Measurements from ENCODE around the gene WDR49. TPM values are rescaled to one million over a fixed set of nuclear protein-coding genes. Genes with fewer than 3 reads are reported as not detected.
"Not testable (repeated sequence)": the region's sequence is repeated elsewhere in the genome, so short reads cannot be mapped to it uniquely, and the experiment has no call there.

Gene WDR49
- total RNA-seq, 2 experiments from 2014 or later = 0.40 to 0.47 TPM

- Mint-ChIP-seq H3K4me1 (no peaks in the 10 kb centered on the region), H3K27ac (no peak overlapping the region), H3K27me3 (peaks cover 6% of the 10 kb centered on the region), H3K9me3 (no peaks in the 10 kb centered on the region), H3K4me3 (no peak overlapping the region), H3K36me3 (ENCODE audit: low read depth) (no peaks in the 10 kb centered on the region)
- DNase-seq = no peak
- CTCF ChIA-PET = no interaction called here
- POLR2A ChIA-PET = no interaction called here
Measured at GRCh38 chr3:167662919-167663400, 9.2 kb upstream of the WDR49 start.

GRCh38 chr3:167657684-167658225 lies 4.0 kb upstream of the WDR49 start:
- peaks cover 3% of the 10 kb centered on the region for H3K27me3 Mint-ChIP-seq
- ChIA-PET CTCF (no interaction called here), POLR2A (no interaction called here)
- H3K9me3 Mint-ChIP-seq = no peaks in the 10 kb centered on the region
- no peak overlapping the region for H3K27ac Mint-ChIP-seq
- no peak overlapping the region for H3K4me3 Mint-ChIP-seq
- H3K4me1 Mint-ChIP-seq = peaks cover 2% of the 10 kb centered on the region
- H3K36me3 Mint-ChIP-seq (ENCODE audit: low read depth) = no peaks in the 10 kb centered on the region
- no peak for DNase-seq

GRCh38 chr3:167656821-167657220 lies 3.1 kb upstream of the WDR49 start:
- no peak for DNase-seq
- POLR2A ChIA-PET = no interaction called here
- no peak overlapping the region for H3K4me3 Mint-ChIP-seq
- CTCF ChIA-PET = no interaction called here
- H3K9me3 Mint-ChIP-seq = no peaks in the 10 kb centered on the region
- no peak overlapping the region for H3K27ac Mint-ChIP-seq
- no peaks in the 10 kb centered on the region for H3K36me3 Mint-ChIP-seq (ENCODE audit: low read depth)
- peaks cover 3% of the 10 kb centered on the region for H3K27me3 Mint-ChIP-seq
- H3K4me1 Mint-ChIP-seq = peaks cover 2% of the 10 kb centered on the region

- Mint-ChIP-seq H3K36me3 (ENCODE audit: low read depth) (no peaks in the 10 kb centered on the region), H3K4me3 (no peak overlapping the region), H3K27ac (no peak overlapping the region), H3K4me1 (peaks cover 4% of the 10 kb centered on the region), H3K9me3 (no peaks in the 10 kb centered on the region), H3K27me3 (no peaks in the 10 kb centered on the region)
- no peak for DNase-seq
- ChIA-PET CTCF (no interaction called here), POLR2A (no interaction called here)
Measured at GRCh38 chr3:167653155-167653554, 587 bp downstream of the WDR49 start.

DNA sequence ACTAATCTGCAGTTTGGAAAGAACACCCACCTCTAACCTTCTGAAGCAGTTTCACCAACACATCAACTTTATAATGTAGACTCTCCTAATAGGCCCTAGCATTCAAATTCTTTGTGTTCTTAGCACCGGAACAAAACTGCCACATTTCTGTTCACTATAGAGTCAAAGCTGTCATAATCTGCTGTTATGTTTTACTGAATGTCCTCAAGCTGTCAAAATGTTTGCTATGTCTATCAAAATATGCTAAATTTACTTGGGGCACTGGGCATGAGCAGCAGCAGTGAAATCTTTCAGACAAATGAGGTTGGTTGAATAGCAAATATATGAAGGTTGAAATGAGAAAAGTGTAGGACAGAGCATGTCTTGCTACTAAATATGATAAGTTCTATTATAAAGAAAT lies 1.9 kb downstream of the WDR49 start:
- DNase-seq = no peak
- Mint-ChIP-seq H3K36me3 (ENCODE audit: low read depth) (no peaks in the 10 kb centered on the region), H3K9me3 (no peaks in the 10 kb centered on the region), H3K27ac (no peak overlapping the region), H3K27me3 (no peaks in the 10 kb centered on the region), H3K4me1 (peaks cover 4% of the 10 kb centered on the region), H3K4me3 (no peak overlapping the region)
- ChIA-PET POLR2A (no interaction called here), CTCF (no interaction called here)

GRCh38 chr3:167650459-167650858 lies 3.3 kb downstream of the WDR49 start:
- CTCF ChIA-PET = no interaction called here
- no peak for DNase-seq
- Mint-ChIP-seq H3K27ac (no peak overlapping the region), H3K9me3 (peaks cover 4% of the 10 kb centered on the region), H3K36me3 (ENCODE audit: low read depth) (no peaks in the 10 kb centered on the region), H3K4me3 (no peak overlapping the region), H3K27me3 (no peaks in the 10 kb centered on the region), H3K4me1 (peaks cover 4% of the 10 kb centered on the region)
- POLR2A ChIA-PET = no interaction called here

DNA sequence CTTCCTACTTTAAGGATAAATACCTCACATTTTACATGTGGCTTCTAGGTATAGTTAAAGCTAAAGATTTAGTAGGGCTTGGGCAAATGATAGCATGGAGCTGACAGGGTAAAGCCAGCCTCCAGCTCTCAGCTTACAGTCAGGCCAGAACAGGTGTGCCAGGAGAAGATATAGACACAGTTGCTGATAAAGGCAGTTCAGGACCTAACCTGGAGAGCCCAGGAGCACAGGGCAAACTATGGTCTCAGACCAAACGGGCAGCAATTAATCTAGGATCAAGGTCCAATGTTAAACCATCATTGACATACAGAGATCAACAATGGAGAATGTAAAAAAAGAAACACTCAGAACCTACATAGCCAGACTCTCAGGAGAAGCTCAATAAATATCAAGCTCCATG lies 4.0 kb downstream of the WDR49 start:
- POLR2A ChIA-PET = interaction anchor here (0.7 kb wide), 1 partner anchor 1234 kb away, joined by 3 read pairs; no protein-coding TSS in a partner anchor
- H3K27me3 Mint-ChIP-seq = no peaks in the 10 kb centered on the region
- CTCF ChIA-PET = no interaction called here
- H3K27ac Mint-ChIP-seq = no peak overlapping the region
- H3K4me1 Mint-ChIP-seq = peaks cover 4% of the 10 kb centered on the region
- H3K9me3 Mint-ChIP-seq = peaks cover 4% of the 10 kb centered on the region
- no peak for DNase-seq
- H3K4me3 Mint-ChIP-seq = no peak overlapping the region
- no peaks in the 10 kb centered on the region for H3K36me3 Mint-ChIP-seq (ENCODE audit: low read depth)

DNA sequence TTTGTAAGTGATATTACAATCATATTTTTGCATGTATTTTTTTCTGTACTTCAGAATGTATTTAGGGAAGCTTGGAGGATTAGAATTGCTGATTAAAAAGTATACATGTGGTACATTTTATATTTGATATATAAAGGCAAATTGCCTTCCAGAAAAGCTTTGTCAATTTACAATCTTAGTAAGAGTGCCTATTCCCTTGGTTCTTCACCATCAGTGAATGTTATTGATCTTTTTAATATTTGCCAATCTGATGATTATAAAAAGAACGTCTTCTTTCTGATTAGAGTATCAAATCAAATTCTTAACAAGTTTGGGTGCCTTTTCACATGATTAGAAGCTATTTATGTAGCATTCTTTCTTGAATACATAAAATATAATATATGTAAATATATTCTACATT lies 9.1 kb downstream of the WDR49 start:
- no peaks in the 10 kb centered on the region for H3K4me1 Mint-ChIP-seq
- ChIA-PET POLR2A (no interaction called here), CTCF (no interaction called here)
- H3K27ac Mint-ChIP-seq = no peak overlapping the region
- H3K36me3 Mint-ChIP-seq (ENCODE audit: low read depth) = no peaks in the 10 kb centered on the region
- H3K9me3 Mint-ChIP-seq = peaks cover 4% of the 10 kb centered on the region
- H3K4me3 Mint-ChIP-seq = no peak overlapping the region
- H3K27me3 Mint-ChIP-seq = no peaks in the 10 kb centered on the region
- no peak for DNase-seq

DNA sequence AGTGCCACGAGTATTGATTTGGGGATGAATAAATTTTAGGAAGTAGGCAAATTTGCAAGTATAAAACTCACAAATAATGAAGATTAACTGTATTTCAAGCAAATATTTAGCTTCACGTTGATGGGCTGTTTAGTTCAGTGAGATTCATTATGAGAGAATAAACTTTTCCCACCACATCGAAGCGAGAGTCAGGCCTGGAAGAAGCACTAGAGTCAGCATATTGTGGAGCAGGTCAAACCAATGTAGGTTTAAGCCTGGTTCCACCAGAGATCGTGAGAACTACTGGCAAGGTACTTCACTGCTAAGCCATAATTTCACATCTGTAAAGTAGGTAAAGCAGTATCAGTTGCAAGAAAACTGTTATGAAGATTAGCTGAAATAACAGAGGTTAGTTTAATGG lies 22.3 kb downstream of the WDR49 start:
- H3K27me3 Mint-ChIP-seq = no peaks in the 10 kb centered on the region
- no peaks in the 10 kb centered on the region for H3K9me3 Mint-ChIP-seq
- H3K4me3 Mint-ChIP-seq = no peak overlapping the region
- H3K36me3 Mint-ChIP-seq (ENCODE audit: low read depth) = no peaks in the 10 kb centered on the region
- no peak overlapping the region for H3K27ac Mint-ChIP-seq
- ChIA-PET CTCF (no interaction called here), POLR2A (no interaction called here)
- no peaks in the 10 kb centered on the region for H3K4me1 Mint-ChIP-seq
- no peak for DNase-seq

DNA sequence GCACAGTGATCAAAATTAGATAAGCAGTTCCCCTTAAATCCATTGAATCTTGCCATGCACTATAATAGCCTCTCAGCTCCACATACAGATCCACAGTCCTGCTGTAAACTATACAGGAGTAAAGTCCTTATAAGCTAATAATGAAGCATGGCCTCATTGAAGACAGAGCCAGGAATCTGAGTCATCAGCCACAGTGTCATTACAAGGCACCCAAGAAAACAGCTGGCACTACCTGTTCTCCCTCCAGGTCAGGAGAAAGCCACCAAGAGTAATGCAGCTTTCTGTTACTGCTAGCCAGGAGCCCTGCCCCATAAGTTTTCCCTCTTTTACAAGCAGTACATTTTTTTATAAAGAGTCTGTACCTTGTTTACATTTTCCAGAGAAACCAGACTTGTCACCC lies 27.3 kb downstream of the WDR49 start:
- CTCF ChIA-PET = no interaction called here
- DNase-seq = no peak
- no peaks in the 10 kb centered on the region for H3K4me1 Mint-ChIP-seq
- H3K4me3 Mint-ChIP-seq = no peak overlapping the region
- POLR2A ChIA-PET = no interaction called here
- no peak overlapping the region for H3K27ac Mint-ChIP-seq
- no peaks in the 10 kb centered on the region for H3K36me3 Mint-ChIP-seq (ENCODE audit: low read depth)
- peaks cover 5% of the 10 kb centered on the region for H3K27me3 Mint-ChIP-seq
- no peaks in the 10 kb centered on the region for H3K9me3 Mint-ChIP-seq

DNA sequence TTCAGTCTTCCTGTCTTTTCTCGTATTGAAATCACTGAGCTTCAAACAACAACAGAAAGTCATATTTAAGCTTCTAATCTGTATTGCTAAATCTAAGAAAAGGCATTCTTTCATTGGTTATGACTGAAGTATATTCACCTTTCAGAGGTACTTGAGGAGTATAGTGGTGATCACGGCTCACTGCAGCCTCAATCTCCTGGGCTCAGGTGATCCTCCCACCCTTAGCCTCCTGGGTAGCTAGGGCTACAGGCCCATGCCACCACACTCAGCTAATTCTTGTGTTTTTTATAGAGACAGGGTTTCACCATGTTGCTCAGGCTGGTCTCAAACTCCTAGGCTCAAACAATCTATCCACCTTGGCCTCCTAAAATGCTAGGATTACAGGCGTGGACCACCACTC lies 38.7 kb downstream of the WDR49 start:
- Mint-ChIP-seq H3K4me3 (no peak overlapping the region), H3K27ac (no peak overlapping the region), H3K9me3 (no peaks in the 10 kb centered on the region), H3K4me1 (no peaks in the 10 kb centered on the region), H3K36me3 (ENCODE audit: low read depth) (no peaks in the 10 kb centered on the region), H3K27me3 (no peaks in the 10 kb centered on the region)
- ChIA-PET POLR2A (no interaction called here), CTCF (interaction anchor here (1.2 kb wide), 1 partner anchor 11 kb away, joined by 3 read pairs; no protein-coding TSS in a partner anchor)
- DNase-seq = no peak

DNA sequence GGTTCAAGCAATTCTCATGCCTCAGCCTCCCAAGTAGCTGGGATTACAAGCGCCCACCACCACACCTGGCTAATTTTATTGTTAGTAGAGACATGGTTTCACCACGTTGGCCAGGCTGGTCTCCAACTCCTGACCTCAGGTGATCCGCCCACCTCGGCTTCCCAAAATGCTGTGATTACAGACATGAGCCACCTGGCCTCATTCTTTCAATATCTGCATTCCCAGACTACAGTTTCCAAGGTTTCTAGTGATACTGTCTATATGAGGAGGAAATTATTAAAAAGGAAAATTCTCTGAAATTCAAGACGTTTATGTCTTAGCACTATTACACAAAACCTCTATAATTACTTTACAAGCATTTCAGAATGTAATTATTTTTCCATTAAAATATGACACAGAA lies 39.5 kb downstream of the WDR49 start:
- H3K4me1 Mint-ChIP-seq, POLR2A ChIA-PET: not testable (repeated sequence)

GRCh38 chr3:167611718-167612117 lies 42.0 kb downstream of the WDR49 start:
- ChIA-PET CTCF (no interaction called here), POLR2A (no interaction called here)
- H3K4me3 Mint-ChIP-seq = no peak overlapping the region
- H3K27ac Mint-ChIP-seq = no peak overlapping the region
- no peaks in the 10 kb centered on the region for H3K4me1 Mint-ChIP-seq
- DNase-seq = no peak
- no peaks in the 10 kb centered on the region for H3K9me3 Mint-ChIP-seq
- H3K36me3 Mint-ChIP-seq (ENCODE audit: low read depth) = no peaks in the 10 kb centered on the region
- H3K27me3 Mint-ChIP-seq = no peaks in the 10 kb centered on the region

More for the DNA sequence above, 39.5 kb downstream of the WDR49 start:
- H3K27me3 Mint-ChIP-seq; H3K27ac Mint-ChIP-seq; DNase-seq; H3K36me3 Mint-ChIP-seq (ENCODE audit: low read depth); H3K9me3 Mint-ChIP-seq; CTCF ChIA-PET; H3K4me3 Mint-ChIP-seq: not testable (repeated sequence)

- DNase-seq = no peak
- no peaks in the 10 kb centered on the region for H3K4me1 Mint-ChIP-seq
- no peak overlapping the region for H3K4me3 Mint-ChIP-seq
- ChIA-PET CTCF (no interaction called here), POLR2A (no interaction called here)
- no peaks in the 10 kb centered on the region for H3K27me3 Mint-ChIP-seq
- H3K27ac Mint-ChIP-seq = no peak overlapping the region
- H3K36me3 Mint-ChIP-seq (ENCODE audit: low read depth) = no peaks in the 10 kb centered on the region
- H3K9me3 Mint-ChIP-seq = no peaks in the 10 kb centered on the region
Measured at GRCh38 chr3:167609156-167609555, 44.6 kb downstream of the WDR49 start.

Data from activated CD4-positive, alpha-beta T cell treated with anti-CD3 and anti-CD28 coated beads, Interleukin-2, amount 10 ng/mL, durations not matched to agents 7 days and 5 days (primary cell).